WI38 (cell line): Measurements from ENCODE around the gene PTPRU.
"Not testable (repeated sequence)": the region's sequence is repeated elsewhere in the genome, so short reads cannot be mapped to it uniquely, and the experiment has no call there.

Experiments
- H3K4me3 ChIP-seq: 2 replicates; pipeline ENCODE4 v1.5.1; 2011; ENCODE audit warnings: low read depth, mild to moderate bottlenecking, control low read depth, low read length
- CTCF ChIP-seq: IDR thresholded peaks from 2 replicates; pipeline ENCODE4 v1.5.1; 2012; ENCODE audit warnings: low read depth, mild to moderate bottlenecking, control low read depth, low read length

Gene PTPRU

DNA sequence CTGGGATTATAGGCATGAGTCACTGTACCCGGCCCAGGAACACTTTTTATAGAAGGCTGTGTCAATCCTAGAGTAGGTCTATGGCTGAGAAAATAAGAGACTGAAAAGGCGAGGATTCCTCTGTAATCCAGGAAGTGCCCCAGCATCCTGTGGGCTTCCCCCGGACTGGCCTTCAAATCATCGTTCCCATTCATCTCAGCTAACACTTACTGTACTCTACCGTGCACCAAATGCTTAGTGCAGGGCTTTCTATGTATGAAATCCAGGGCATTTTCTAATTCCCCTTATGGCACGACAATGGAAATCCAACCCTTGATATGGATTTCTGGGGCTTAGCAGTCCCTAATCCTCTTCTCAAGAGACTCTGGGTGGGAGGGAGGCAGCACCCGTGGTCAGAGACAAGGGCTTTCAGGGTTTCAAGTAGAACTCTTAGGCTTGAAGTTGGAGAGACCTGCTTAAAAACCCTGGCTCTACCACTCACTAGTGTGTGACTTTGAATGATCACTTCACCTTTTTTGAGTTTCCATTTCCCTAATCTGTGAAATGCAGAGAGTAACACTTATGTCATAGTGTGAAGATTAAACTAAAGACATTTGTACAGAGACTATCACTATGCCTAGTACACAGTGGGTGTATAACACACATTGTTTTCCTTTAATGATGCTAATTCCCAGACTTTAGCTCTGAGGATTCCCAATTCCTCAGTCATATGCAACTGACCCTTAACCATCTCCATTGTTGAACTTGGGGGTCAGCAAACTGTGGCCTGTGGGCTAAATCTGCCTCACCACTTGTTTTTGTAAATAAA lies 25.8 kb upstream of the PTPRU start:
- no peak overlapping the region for H3K4me3 ChIP-seq
- no peak for TF ChIP-seq CTCF

DNA sequence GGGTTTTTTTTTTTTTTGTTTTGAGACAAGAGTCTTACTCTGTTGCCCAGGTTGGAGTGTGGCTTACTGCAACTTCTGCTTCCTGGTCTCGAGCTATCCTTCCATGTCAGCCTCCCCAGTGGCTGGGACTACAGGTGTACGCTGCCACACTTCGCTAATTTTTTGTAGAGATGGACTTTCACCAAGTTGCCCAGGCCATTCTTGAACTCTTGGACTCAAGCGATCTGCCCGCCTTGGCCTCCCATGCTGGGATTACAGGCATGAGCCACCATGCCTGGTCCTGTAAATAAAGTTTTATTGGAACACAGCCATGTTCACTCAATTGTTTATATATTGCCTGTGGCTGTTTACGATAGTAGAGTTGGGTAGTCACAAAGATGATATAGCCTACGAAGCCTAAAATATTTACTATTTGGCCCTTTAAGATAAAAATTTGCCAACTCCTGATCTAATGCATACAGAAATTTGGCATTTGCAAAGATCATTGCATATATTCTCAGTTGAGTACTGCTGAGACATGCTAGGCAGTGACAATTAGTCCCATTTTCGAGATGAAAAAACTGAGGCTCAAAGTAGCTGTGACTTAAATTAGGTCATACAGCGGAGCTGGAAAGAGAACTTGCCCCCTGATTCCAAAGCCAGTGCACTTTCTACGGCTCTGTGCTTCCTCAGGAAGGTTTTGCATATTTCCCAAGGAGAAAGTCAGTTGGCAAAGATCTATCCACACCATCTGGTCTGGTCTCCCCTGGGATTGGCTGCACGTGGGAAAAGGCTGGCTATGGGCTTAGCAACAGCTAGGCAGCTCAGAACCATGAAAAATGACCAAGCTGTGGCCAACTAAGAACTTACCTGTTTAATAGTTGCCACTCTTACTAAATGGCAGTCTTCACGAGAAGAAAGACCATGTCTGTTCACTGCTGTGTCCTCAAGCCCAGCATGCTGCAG lies 25.0 kb upstream of the PTPRU start:
- no peak overlapping the region for H3K4me3 ChIP-seq
- no peak for TF ChIP-seq CTCF

- H3K4me3 ChIP-seq, result no peak overlapping the region
- TF ChIP-seq CTCF, result no peak
Observed at GRCh38 chr1:29213055-29213454, 23.3 kb upstream of the PTPRU start.

- no peak overlapping the region for H3K4me3 ChIP-seq
- TF ChIP-seq CTCF, result no peak
Observed at GRCh38 chr1:29217633-29218032, 18.7 kb upstream of the PTPRU start.

GRCh38 chr1:29218223-29218622 lies 18.1 kb upstream of the PTPRU start:
- no peak for TF ChIP-seq CTCF
- H3K4me3 ChIP-seq, result no peak overlapping the region

DNA sequence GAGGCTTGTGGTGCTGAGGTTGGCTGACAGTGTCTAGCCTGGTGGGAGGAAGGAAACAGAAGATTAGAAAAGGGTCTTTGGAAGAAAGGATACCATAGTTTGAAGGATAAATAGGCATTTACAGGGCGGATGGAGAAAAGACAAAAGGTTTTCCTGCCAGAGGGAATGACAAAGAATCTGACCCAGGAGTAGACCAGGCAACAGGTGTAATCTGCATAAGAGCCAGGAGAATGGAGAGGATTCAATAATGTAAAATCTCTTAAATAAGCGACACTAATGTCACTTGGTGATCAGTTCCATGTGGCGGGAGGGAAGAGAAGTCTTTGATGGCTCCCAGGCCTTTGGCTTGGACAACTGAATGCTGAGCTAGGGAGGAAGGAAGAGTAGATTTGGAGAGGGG lies 15.0 kb upstream of the PTPRU start:
- TF ChIP-seq CTCF, result no peak

GRCh38 chr1:29222260-29222659 lies 14.1 kb upstream of the PTPRU start:
- not testable (repeated sequence) for H3K4me3 ChIP-seq

More for the DNA sequence above, 15.0 kb upstream of the PTPRU start:
- no peak overlapping the region for H3K4me3 ChIP-seq
